ENCODE data around the gene ALK.

The ALK gene

GRCh38 chr2:29166242-29167039, 754.9 kb downstream of the ALK start:
- no peak for DNase-seq

DNA sequence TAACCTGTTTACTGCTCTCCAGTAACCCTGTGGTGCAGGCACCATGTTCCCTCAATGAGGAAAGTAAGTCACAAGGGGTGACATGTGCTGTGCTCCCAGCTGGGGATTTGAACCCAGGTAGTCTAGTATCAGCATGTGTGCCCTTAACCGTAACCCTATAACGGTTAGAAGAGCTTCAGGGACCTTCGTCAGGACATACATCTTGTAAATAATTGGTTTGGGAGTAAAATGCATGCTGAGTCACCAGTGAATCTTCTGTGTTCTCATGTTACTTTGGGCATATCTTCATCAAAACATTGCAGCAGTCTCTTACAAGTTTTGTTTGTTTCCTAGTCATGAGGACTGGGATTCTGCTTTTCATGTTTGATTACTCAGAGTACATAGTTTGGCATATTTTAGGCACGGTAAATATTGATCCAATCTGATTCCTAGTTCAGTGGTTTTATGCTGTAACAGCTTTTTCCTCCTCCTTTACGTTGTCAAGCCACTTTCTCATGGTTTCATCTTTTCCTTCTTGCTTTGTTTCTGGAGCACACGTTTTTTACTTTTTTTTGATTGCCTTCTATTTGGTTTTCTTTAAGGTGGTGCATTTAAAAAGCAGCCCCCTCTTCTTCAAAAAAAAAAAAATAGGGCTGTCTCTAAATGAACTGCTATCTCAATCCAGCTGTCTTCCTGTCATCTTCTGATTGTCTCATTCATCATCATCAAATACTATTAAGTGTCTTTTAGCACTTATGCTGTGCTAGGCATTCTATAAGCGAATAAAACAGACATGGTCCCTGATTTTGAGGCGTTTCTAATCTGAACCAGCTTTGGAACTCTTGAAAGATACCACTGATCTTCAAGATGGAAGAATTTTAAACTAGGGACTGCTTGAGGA, 755.8 kb downstream of the ALK start:
- peak; percentile 84 for DNase-seq

- peak; percentile 3 for DNase-seq
Observed at GRCh38 chr2:29164091-29164846, 757.1 kb downstream of the ALK start.

DNA sequence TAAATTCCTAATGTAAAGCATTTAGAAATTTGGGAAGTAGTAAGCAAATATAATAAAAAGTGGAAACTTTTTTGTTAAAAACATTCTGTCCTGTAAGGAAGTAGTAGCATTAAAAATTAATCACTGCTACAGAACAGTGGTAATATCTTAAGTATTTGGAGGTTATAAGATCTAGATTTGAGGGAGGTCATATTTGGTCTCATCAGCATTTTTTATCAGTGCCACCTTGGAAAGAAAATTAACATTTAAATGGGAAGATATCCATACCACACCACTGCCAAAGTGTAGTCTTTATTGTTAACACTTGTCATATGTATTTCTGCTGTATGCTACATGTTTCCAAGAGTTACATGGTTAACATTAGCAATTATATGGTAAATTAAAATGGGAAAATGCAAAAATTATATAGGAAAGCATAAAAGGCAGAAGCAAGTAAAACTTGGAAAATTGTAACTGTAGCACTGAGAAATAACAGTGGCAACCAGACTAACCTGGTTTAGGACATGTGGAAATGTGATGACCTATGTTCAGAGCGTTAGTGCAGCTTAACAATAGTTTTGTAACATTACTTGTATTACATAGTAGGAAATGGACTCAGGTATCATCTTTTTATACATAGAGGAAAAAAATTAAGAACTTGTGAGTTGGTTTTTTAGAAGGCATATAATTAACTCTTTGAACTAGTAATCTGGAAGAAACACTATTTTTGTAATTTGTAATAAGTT, 759.0 kb downstream of the ALK start:
- DNase-seq = no peak

GRCh38 chr2:29160184-29160583, 761.2 kb downstream of the ALK start:
- no peak for DNase-seq

DNA sequence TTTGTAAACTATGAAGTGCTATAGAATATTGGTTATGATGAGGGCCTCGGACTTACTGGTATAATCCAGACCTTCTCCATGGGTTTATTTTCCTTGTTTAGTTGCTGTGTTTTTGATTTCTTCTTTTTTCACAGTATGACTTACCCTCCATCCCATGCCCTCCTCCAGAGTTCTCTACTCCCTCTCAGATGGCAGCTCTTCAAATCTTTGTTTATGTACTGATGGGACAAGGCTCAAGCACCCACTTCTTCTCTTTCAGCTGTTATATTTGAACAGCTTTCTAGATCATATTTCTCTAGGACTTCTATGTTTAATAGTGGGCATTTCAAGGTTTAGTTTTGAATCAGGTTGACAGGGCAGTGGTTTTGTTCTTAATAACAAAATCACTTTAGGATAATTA, 762.3 kb downstream of the ALK start:
- no peak for DNase-seq

DNA sequence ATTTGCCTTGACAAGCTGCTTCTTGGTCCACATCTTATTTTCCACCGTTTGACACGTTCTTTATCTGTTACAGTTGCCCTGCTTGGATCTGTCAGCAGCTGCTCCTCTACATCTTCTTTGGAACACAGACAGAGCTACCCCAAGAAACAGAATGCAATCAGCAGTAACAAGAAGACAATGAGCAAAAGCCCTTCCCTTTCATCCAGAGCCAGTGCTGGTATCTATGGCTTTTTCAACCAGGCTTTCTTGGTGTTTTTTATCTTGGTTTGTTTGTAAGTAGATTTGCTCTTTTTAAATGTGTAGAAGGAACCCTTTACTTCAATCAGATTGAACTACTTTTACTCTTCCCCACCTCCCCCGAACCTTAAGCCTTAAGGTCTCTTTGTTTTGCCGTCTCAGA, 764.3 kb downstream of the ALK start:
- DNase-seq = no peak

- DNase-seq = no peak
Observed at GRCh38 chr2:29155578-29155977, 765.8 kb downstream of the ALK start.

- DNase-seq = no peak
Observed at GRCh38 chr2:29154610-29155009, 766.8 kb downstream of the ALK start.

DNA sequence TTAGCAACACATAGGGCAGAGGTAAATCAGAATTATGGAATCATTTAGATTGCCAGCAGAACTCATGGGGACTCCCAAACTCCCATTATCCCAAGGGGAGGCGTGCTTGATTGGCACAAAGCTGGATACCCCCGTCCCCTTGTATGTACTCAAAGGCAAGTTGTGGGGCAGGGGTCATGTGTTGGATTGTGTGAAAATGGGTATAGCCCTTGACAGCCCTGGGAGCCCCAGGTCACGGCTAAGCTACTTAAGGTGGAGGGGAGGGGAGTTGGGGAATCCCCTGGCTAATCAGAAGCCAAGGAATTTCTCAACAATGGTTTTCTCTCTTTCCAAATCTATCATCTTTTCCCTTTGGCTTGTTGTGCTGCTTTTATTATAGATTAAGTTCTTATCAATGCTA, 773.4 kb downstream of the ALK start:
- no peak for DNase-seq

- DNase-seq = no peak
Observed at GRCh38 chr2:29146197-29146596, 775.2 kb downstream of the ALK start.

DNA sequence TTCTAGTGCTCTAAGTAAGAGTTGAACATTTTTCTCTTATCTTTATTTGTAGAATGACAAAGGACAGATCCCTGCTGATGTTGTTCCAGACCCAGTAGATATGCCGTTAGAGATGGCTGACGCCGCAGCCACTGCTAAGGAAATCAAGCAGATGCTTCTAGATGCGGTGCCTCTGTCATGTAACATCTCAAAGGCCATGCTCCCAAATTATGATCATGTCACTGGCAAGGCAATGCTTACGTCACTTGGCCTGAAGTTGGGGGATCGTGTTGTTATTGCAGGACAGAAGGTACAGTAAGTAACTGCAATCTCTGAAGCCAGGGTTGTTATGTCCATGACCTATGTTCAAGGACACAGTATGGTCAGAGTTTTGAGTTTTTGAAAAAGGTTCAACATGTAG, 777.7 kb downstream of the ALK start:
- no peak for DNase-seq

All from NCI-H69 (cell line).